HT-29 (cell line): ENCODE measurements around the gene LRRC37A. TPM values are rescaled to one million over a fixed set of nuclear protein-coding genes. Genes with fewer than 3 reads are reported as not detected.
"Not testable (repeated sequence)": the region's sequence is repeated elsewhere in the genome, so short reads cannot be mapped to it uniquely, and the experiment has no call there.

ENCODE experiments used
- DNase-seq: peaks from one replicate; pipeline ENCODE4 v3.0.0-alpha.2; 2015; ENCODE audit warnings: low spot score
- total RNA-seq: library from RNA; depleted of rRNA; stranded (reverse); fragments of >200 nt; shearing (Covaris generic); gene quantifications from 2 replicates; pipeline ENCODE4 v1.2.3, GENCODE V29; 2014; rRNA removed

The LRRC37A gene
- total RNA-seq = 2.7 and 3.1 TPM in 2 replicates

- not testable (repeated sequence) for DNase-seq
These were observed at the start of gene LRRC37A for GRCh38 chr17:46294831-46295230. TSS of gene LRRC37A (plus strand) at chr17:46295131. CDS start at chr17:46295134, 3 bp downstream.

- not testable (repeated sequence) for DNase-seq
These were observed 45.8 kb upstream of the LRRC37A start for GRCh38 chr17:46249153-46249552.

GRCh38 chr17:46252804-46253203 is 42.1 kb upstream of the LRRC37A start:
- not testable (repeated sequence) for DNase-seq

GRCh38 chr17:46253722-46254121 is 41.2 kb upstream of the LRRC37A start:
- peak; percentile 66 for DNase-seq

- DNase-seq = not testable (repeated sequence)
These were observed 40.7 kb upstream of the LRRC37A start for GRCh38 chr17:46254215-46254614.

- DNase-seq = not testable (repeated sequence)
These were observed 38.6 kb upstream of the LRRC37A start for GRCh38 chr17:46256369-46256768.

- DNase-seq = peak; percentile 29
These were observed 34.9 kb upstream of the LRRC37A start for GRCh38 chr17:46259845-46260661.

- no peak for DNase-seq
These were observed 32.7 kb upstream of the LRRC37A start for GRCh38 chr17:46262271-46262670.

- DNase-seq = peak; percentile 77
These were observed 30.3 kb upstream of the LRRC37A start for GRCh38 chr17:46264456-46265198.

GRCh38 chr17:46266063-46266655 is 28.8 kb upstream of the LRRC37A start:
- not testable (repeated sequence) for DNase-seq

GRCh38 chr17:46266656-46267544 is 28.0 kb upstream of the LRRC37A start:
- peak; percentile 90 for DNase-seq

GRCh38 chr17:46270032-46270431 is 24.9 kb upstream of the LRRC37A start:
- DNase-seq = no peak

GRCh38 chr17:46273541-46274236 is 21.2 kb upstream of the LRRC37A start:
- DNase-seq = no peak

GRCh38 chr17:46274238-46274637 is 20.7 kb upstream of the LRRC37A start:
- no peak for DNase-seq

GRCh38 chr17:46276728-46277479 is 18.0 kb upstream of the LRRC37A start:
- not testable (repeated sequence) for DNase-seq

- DNase-seq = not testable (repeated sequence)
These were observed 13.6 kb upstream of the LRRC37A start for GRCh38 chr17:46281336-46281735.

GRCh38 chr17:46282635-46283034 is 12.3 kb upstream of the LRRC37A start:
- DNase-seq = not testable (repeated sequence)

- not testable (repeated sequence) for DNase-seq
These were observed 10.5 kb upstream of the LRRC37A start for GRCh38 chr17:46284467-46284866.

- DNase-seq = not testable (repeated sequence)
These were observed 9.4 kb upstream of the LRRC37A start for GRCh38 chr17:46285500-46285899.

- peak; percentile 97 for DNase-seq
These were observed 8.1 kb upstream of the LRRC37A start for GRCh38 chr17:46286764-46287221.
